ENCODE measurements around the gene MAPK8IP3. TPM values are rescaled to one million over a fixed set of nuclear protein-coding genes. Genes with fewer than 3 reads are reported as not detected.

Gene MAPK8IP3
- total RNA-seq, 1 experiment from 2014 or later: 6.7 TPM

- no peak for DNase-seq (ENCODE audit: low read depth)
Measured at GRCh38 chr16:1740781-1741490, 34.9 kb downstream of the MAPK8IP3 start.

GRCh38 chr16:1741553-1742165 is 35.7 kb downstream of the MAPK8IP3 start:
- no peak for DNase-seq (ENCODE audit: low read depth)

GRCh38 chr16:1743376-1744337 is 37.7 kb downstream of the MAPK8IP3 start:
- DNase-seq (ENCODE audit: low read depth): no peak

GRCh38 chr16:1744338-1744840 is 38.4 kb downstream of the MAPK8IP3 start:
- no peak for DNase-seq (ENCODE audit: low read depth)

- DNase-seq (ENCODE audit: low read depth): peak; percentile 97
Measured at GRCh38 chr16:1745181-1745899, 39.3 kb downstream of the MAPK8IP3 start.

- peak; percentile 98 for DNase-seq (ENCODE audit: low read depth)
Measured at GRCh38 chr16:1745900-1746692, 40.1 kb downstream of the MAPK8IP3 start.

GRCh38 chr16:1746693-1747195 is 40.7 kb downstream of the MAPK8IP3 start:
- peak; percentile 87 for DNase-seq (ENCODE audit: low read depth)

GRCh38 chr16:1747934-1748333 is 41.9 kb downstream of the MAPK8IP3 start:
- no peak for DNase-seq (ENCODE audit: low read depth)

GRCh38 chr16:1749152-1750117 is 43.4 kb downstream of the MAPK8IP3 start:
- DNase-seq (ENCODE audit: low read depth): no peak

GRCh38 chr16:1751946-1752345 is 46.0 kb downstream of the MAPK8IP3 start:
- no peak for DNase-seq (ENCODE audit: low read depth)

GRCh38 chr16:1752853-1753252 is 46.9 kb downstream of the MAPK8IP3 start:
- no peak for DNase-seq (ENCODE audit: low read depth)

- no peak for DNase-seq (ENCODE audit: low read depth)
Measured at GRCh38 chr16:1754204-1754603, 48.2 kb downstream of the MAPK8IP3 start.

GRCh38 chr16:1757714-1758461 is 51.9 kb downstream of the MAPK8IP3 start:
- no peak for DNase-seq (ENCODE audit: low read depth)

- DNase-seq (ENCODE audit: low read depth): no peak
Measured at GRCh38 chr16:1758923-1759322, 52.9 kb downstream of the MAPK8IP3 start.

- no peak for DNase-seq (ENCODE audit: low read depth)
Measured at GRCh38 chr16:1759511-1759910, 53.5 kb downstream of the MAPK8IP3 start.

- DNase-seq (ENCODE audit: low read depth): no peak
Measured at GRCh38 chr16:1760911-1761310, 54.9 kb downstream of the MAPK8IP3 start.

- DNase-seq (ENCODE audit: low read depth): no peak
Measured at GRCh38 chr16:1761751-1762150, 55.8 kb downstream of the MAPK8IP3 start.

GRCh38 chr16:1762196-1762878 is 56.3 kb downstream of the MAPK8IP3 start:
- no peak for DNase-seq (ENCODE audit: low read depth)

All from RPMI7951 (cell line).